ENCODE results near the gene SMIM21. TPM values are rescaled to one million over a fixed set of nuclear protein-coding genes. Genes with fewer than 3 reads are reported as not detected.
A peak's percentile ranks its signal among the peaks of the same experiment; 100 is the strongest.

Gene SMIM21
- polyA plus RNA-seq, 3 donors from 2014 or later = not detected

GRCh38 chr18:75378376-75379315 is 48.9 kb downstream of the SMIM21 start:
- Mint-ChIP-seq H3K4me1 (no peaks in the 10 kb centered on the region), H3K27ac (no peak overlapping the region), H3K4me3 (no peak overlapping the region), H3K27me3 (ENCODE audit: low read depth in 3 of 3) (peaks cover 6 to 8% (median 8%) of the 10 kb centered on the region in 3 donors), H3K9me3 (no peaks in the 10 kb centered on the region), H3K36me3 (no peaks in the 10 kb centered on the region)
- DNase-seq = no peak

- Mint-ChIP-seq H3K27me3 (ENCODE audit: low read depth in 3 of 3) (peaks cover 5 to 7% (median 6%) of the 10 kb centered on the region in 3 donors), H3K27ac (no peak overlapping the region), H3K4me1 (no peaks in the 10 kb centered on the region), H3K36me3 (no peaks in the 10 kb centered on the region), H3K4me3 (no peak overlapping the region), H3K9me3 (no peaks in the 10 kb centered on the region)
- DNase-seq = no peak
Observed at GRCh38 chr18:75377926-75378325, 49.6 kb downstream of the SMIM21 start.

GRCh38 chr18:75377258-75377657 is 50.2 kb downstream of the SMIM21 start:
- no peak for DNase-seq
- H3K9me3 Mint-ChIP-seq = no peaks in the 10 kb centered on the region
- H3K4me3 Mint-ChIP-seq = no peak overlapping the region
- no peaks in the 10 kb centered on the region for H3K4me1 Mint-ChIP-seq
- H3K36me3 Mint-ChIP-seq = no peaks in the 10 kb centered on the region
- peaks cover 5 to 7% (median 6%) of the 10 kb centered on the region in 3 donors for H3K27me3 Mint-ChIP-seq (ENCODE audit: low read depth in 3 of 3)
- no peak overlapping the region for H3K27ac Mint-ChIP-seq

GRCh38 chr18:75376004-75376403 is 51.5 kb downstream of the SMIM21 start:
- Mint-ChIP-seq H3K36me3 (no peaks in the 10 kb centered on the region), H3K27ac (peak overlapping the region in 1 of 6 donors; percentile 2), H3K9me3 (no peaks in the 10 kb centered on the region), H3K4me1 (no peaks in the 10 kb centered on the region), H3K4me3 (no peak overlapping the region), H3K27me3 (ENCODE audit: low read depth in 3 of 3) (peaks cover 2 to 6% (median 5%) of the 10 kb centered on the region in 3 donors)
- DNase-seq = no peak

GRCh38 chr18:75375341-75375740 is 52.2 kb downstream of the SMIM21 start:
- no peak for DNase-seq
- no peaks in the 10 kb centered on the region for H3K9me3 Mint-ChIP-seq
- H3K27me3 Mint-ChIP-seq (ENCODE audit: low read depth in 3 of 3) = peaks cover 2 to 8% (median 5%) of the 10 kb centered on the region in 3 donors
- no peak overlapping the region for H3K27ac Mint-ChIP-seq
- H3K4me1 Mint-ChIP-seq = no peaks in the 10 kb centered on the region
- H3K36me3 Mint-ChIP-seq = no peaks in the 10 kb centered on the region
- no peak overlapping the region for H3K4me3 Mint-ChIP-seq

GRCh38 chr18:75374466-75374865 is 53.0 kb downstream of the SMIM21 start:
- Mint-ChIP-seq H3K36me3 (no peaks in the 10 kb centered on the region), H3K4me3 (no peak overlapping the region), H3K27ac (no peak overlapping the region), H3K4me1 (no peaks in the 10 kb centered on the region), H3K9me3 (no peaks in the 10 kb centered on the region), H3K27me3 (ENCODE audit: low read depth in 3 of 3) (peaks cover 2 to 5% (median 5%) of the 10 kb centered on the region in 3 donors)
- DNase-seq = no peak

- H3K9me3 Mint-ChIP-seq = no peaks in the 10 kb centered on the region
Observed at GRCh38 chr18:75369026-75369721, 58.3 kb downstream of the SMIM21 start.

GRCh38 chr18:75365837-75366236 is 61.7 kb downstream of the SMIM21 start:
- peak in 2 of 3 donors; percentile 8 to 25 for DNase-seq
- no peaks in the 10 kb centered on the region for H3K4me1 Mint-ChIP-seq
- no peak overlapping the region for H3K4me3 Mint-ChIP-seq

More at GRCh38 chr18:75369026-75369721, 58.3 kb downstream of the SMIM21 start:
- peaks cover 0 to 6% (median 4%) of the 10 kb centered on the region in 3 donors for H3K27me3 Mint-ChIP-seq (ENCODE audit: low read depth in 3 of 3)
- no peak overlapping the region for H3K27ac Mint-ChIP-seq
- H3K36me3 Mint-ChIP-seq = no peaks in the 10 kb centered on the region
- no peak overlapping the region for H3K4me3 Mint-ChIP-seq
- no peaks in the 10 kb centered on the region for H3K4me1 Mint-ChIP-seq
- DNase-seq = no peak

GRCh38 chr18:75365254-75365629 is 62.3 kb downstream of the SMIM21 start:
- Mint-ChIP-seq H3K27me3 (ENCODE audit: low read depth in 3 of 3) (peaks cover 1 to 2% (median 2%) of the 10 kb centered on the region in 3 donors), H3K27ac (peak overlapping the region in 1 of 6 donors; percentile 36), H3K36me3 (no peaks in the 10 kb centered on the region), H3K4me3 (no peak overlapping the region), H3K4me1 (no peaks in the 10 kb centered on the region), H3K9me3 (no peaks in the 10 kb centered on the region)
- DNase-seq = no peak

More at GRCh38 chr18:75365837-75366236, 61.7 kb downstream of the SMIM21 start:
- Mint-ChIP-seq H3K36me3 (no peaks in the 10 kb centered on the region), H3K27ac (no peak overlapping the region), H3K9me3 (no peaks in the 10 kb centered on the region), H3K27me3 (ENCODE audit: low read depth in 3 of 3) (peaks cover 0 to 2% (median 1%) of the 10 kb centered on the region in 3 donors)

- no peak overlapping the region for H3K4me3 Mint-ChIP-seq
- no peaks in the 10 kb centered on the region for H3K4me1 Mint-ChIP-seq
- peak overlapping the region in 1 of 6 donors; percentile 36 for H3K27ac Mint-ChIP-seq
- H3K36me3 Mint-ChIP-seq = no peaks in the 10 kb centered on the region
- no peaks in the 10 kb centered on the region for H3K9me3 Mint-ChIP-seq
- peaks cover 2 to 4% (median 4%) of the 10 kb centered on the region in 3 donors for H3K27me3 Mint-ChIP-seq (ENCODE audit: low read depth in 3 of 3)
- DNase-seq = no peak
Observed at GRCh38 chr18:75364512-75365253, 62.8 kb downstream of the SMIM21 start.

- no peak overlapping the region for H3K4me3 Mint-ChIP-seq
- H3K4me1 Mint-ChIP-seq = no peaks in the 10 kb centered on the region
- no peak for DNase-seq
- H3K27me3 Mint-ChIP-seq (ENCODE audit: low read depth in 3 of 3) = peaks cover 2 to 6% (median 4%) of the 10 kb centered on the region in 3 donors
- no peaks in the 10 kb centered on the region for H3K9me3 Mint-ChIP-seq
- H3K27ac Mint-ChIP-seq = no peak overlapping the region
- no peaks in the 10 kb centered on the region for H3K36me3 Mint-ChIP-seq
Observed at GRCh38 chr18:75363446-75364225, 63.9 kb downstream of the SMIM21 start.

- no peak for DNase-seq
- H3K27me3 Mint-ChIP-seq (ENCODE audit: low read depth in 3 of 3) = peaks cover 2 to 6% (median 4%) of the 10 kb centered on the region in 3 donors
- H3K4me3 Mint-ChIP-seq = no peak overlapping the region
- no peak overlapping the region for H3K27ac Mint-ChIP-seq
- no peaks in the 10 kb centered on the region for H3K4me1 Mint-ChIP-seq
- no peaks in the 10 kb centered on the region for H3K9me3 Mint-ChIP-seq
- H3K36me3 Mint-ChIP-seq = no peaks in the 10 kb centered on the region
Observed at GRCh38 chr18:75362435-75362834, 65.1 kb downstream of the SMIM21 start.

- Mint-ChIP-seq H3K27ac (no peak overlapping the region), H3K27me3 (ENCODE audit: low read depth in 3 of 3) (peaks cover 2 to 8% (median 7%) of the 10 kb centered on the region in 3 donors), H3K4me3 (no peak overlapping the region)
Observed at GRCh38 chr18:75360941-75361340, 66.6 kb downstream of the SMIM21 start.

More at GRCh38 chr18:75360941-75361340, 66.6 kb downstream of the SMIM21 start:
- no peak for DNase-seq
- no peaks in the 10 kb centered on the region for H3K4me1 Mint-ChIP-seq
- H3K9me3 Mint-ChIP-seq = peaks cover 0 to 2% (median 0%) of the 10 kb centered on the region in 6 donors
- H3K36me3 Mint-ChIP-seq = no peaks in the 10 kb centered on the region

Measured in immature natural killer cell (primary cell).